Activated CD4-positive, alpha-beta T cell treated with anti-CD3 and anti-CD28 coated beads for 36 hours (primary cell): Measurements from ENCODE around the gene RNF152. TPM values are rescaled to one million over a fixed set of nuclear protein-coding genes. Genes with fewer than 3 reads are reported as not detected.

Experiments
- ATAC-seq: fragments of 200-7000 bp; cut with Tn5 transposase; one replicate; pipeline ENCODE4 v1.10.0; 2021; ENCODE audit warnings: mild to moderate bottlenecking, moderate library complexity
- CTCF ChIA-PET: fragments of 350-600 bp; sonication (Branson Sonifier 250); formaldehyde crosslinking; loops from one replicate; lab custom pipeline; 2021; ENCODE audit warnings: antibody characterized with exemption; lab: Charles Lee
- POLR2A ChIA-PET: fragments of 350-600 bp; sonication (Branson Sonifier 250); formaldehyde crosslinking; loops from one replicate; lab custom pipeline; 2021; ENCODE audit warnings: antibody characterized with exemption, inconsistent platforms; lab: Charles Lee
- DNase-seq: peaks from one replicate; pipeline ENCODE4 v3.0.0-alpha.2; 2020
- H3K27ac Mint-ChIP-seq: one replicate; pipeline ENCODE4 v1.8.0; 2021; ENCODE audit warnings: mixed read lengths
- H3K27me3 Mint-ChIP-seq: one replicate; pipeline ENCODE4 v1.8.0; 2021; ENCODE audit warnings: mixed read lengths
- H3K36me3 Mint-ChIP-seq: one replicate; pipeline ENCODE4 v1.8.0; 2021; ENCODE audit warnings: low read depth, mixed read lengths
- H3K4me1 Mint-ChIP-seq: one replicate; pipeline ENCODE4 v1.8.0; 2021; ENCODE audit warnings: mixed read lengths
- H3K4me3 Mint-ChIP-seq: one replicate; pipeline ENCODE4 v1.8.0; 2021; ENCODE audit warnings: mild to moderate bottlenecking, moderate library complexity, mixed read lengths
- H3K9me3 Mint-ChIP-seq: one replicate; pipeline ENCODE4 v1.8.0; 2021; ENCODE audit warnings: low read depth, mixed read lengths
- intact Hi-C, 2 experiments: fragments of 100-400 bp; cut with DNase I in 1 of 2; cut with micrococcal nuclease in 1 of 2; formaldehyde crosslinking; loops; one replicate each; pipeline versions ENCODE4 v1.14.2 to v1.15.1; 2022 to 2024; cut with DNase I, micrococcal nuclease
- total RNA-seq, 2 experiments: library from RNA; stranded (reverse); gene quantifications; one replicate each; pipeline ENCODE4 v1.2.3, GENCODE V29; 2021

RNF152 gene
- total RNA-seq, 2 experiments from 2014 or later: 0.05 to 0.28 TPM

DNA sequence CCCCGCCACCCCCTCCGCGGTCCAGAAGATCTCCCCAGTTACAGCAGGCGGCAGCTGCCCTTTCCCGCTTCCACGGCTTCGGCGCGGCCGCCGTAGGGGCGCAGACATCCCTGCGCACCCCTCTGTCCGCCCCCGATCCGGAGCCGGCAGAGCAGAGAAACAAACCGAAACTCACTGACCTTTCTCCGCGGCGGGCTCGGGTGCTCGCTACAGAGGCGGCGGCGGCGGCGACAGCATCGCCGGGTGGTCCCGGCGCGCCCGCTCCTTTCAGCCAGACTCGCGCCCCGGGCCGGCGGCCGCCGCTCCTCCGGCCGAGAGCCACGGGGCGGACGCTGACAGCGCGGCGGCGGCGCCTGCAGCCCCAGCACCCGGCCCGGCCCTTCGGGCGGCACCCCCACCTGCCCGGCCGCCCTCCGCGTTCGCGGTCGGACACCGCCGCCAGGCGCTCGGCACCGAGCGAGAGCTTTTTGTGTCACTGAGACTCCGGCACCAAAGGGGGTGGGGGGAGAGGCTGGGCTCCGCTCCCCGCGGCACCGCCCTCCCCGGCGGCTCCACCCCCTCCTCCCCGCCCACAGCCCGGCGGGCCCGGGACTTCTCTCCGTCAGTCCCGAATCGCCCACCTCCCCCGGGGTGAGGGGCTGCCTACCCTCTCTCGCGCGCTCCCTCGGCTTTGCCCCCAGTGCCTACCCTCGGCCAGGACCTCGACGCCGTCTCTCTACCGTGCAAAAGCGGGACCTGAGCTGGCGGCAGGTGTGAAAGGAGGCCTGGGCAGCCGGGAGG lies 1.4 kb upstream of the RNF152 start:
- Mint-ChIP-seq H3K4me1 (peaks cover 12% of the 10 kb centered on the region), H3K4me3 (peak overlapping the region; percentile 73), H3K36me3 (no peaks in the 10 kb centered on the region), H3K27me3 (peaks cover 39% of the 10 kb centered on the region), H3K9me3 (no peaks in the 10 kb centered on the region), H3K27ac (no peak overlapping the region)
- ATAC-seq: peak; percentile 93
- ChIA-PET CTCF (interaction anchor here (0.5 to 1.4 kb wide), 4 partner anchors 8 to 316 kb away, joined by 3 to 5 read pairs (median 4); no protein-coding TSS in a partner anchor), POLR2A (no interaction called here)
- DNase-seq: peak; percentile 83
- intact Hi-C loops: loop anchor here (2.0 to 10.0 kb wide), 5 partner anchors 83 to 342 kb away; partner anchors contain the start of genes PIGN (in 1 of the 2) and RELCH (in 1 of the 2)

DNA sequence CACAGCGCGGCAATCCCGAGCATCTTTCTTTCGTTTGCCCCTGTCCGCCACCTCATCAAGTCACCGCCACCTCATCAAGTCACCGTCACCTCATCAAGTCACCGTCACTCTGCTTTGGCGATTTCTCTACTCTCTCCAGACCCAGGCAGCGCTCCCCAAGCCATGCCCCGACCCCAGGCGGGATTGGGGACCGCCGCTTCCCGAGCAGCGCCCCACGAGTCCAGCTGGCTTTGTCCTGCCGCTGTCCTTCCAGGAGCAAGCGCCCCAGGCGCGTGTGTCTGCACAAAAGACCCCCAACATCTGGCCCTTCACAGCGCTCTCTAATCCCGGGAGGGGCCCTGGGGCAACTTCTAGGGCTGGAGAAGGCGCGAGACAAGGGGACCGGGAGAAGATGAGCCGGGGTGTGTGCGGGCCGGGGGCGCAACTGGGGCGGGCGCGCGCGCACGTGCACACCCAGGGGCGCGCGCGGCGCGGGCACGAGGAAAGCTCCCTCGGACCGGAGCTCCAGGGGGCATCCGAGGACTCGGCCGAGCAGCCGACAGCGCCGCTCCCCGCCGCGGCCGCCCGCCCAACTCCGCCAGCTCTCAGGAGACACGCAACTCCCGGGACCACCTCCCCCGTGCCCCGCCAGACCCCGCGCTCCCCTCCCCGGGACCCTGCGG lies 633 bp upstream of the RNF152 start:
- ChIA-PET POLR2A (no interaction called here), CTCF (interaction anchor here (0.5 to 1.2 kb wide), 2 partner anchors 9 to 126 kb away, joined by 3 to 5 read pairs; no protein-coding TSS in a partner anchor)
- intact Hi-C loops: loop anchor here (2.0 to 10.0 kb wide), 5 partner anchors 83 to 341 kb away; partner anchors contain the start of genes PIGN (in 1 of the 2) and RELCH (in 1 of the 2)
- peak; percentile 66 for ATAC-seq
- peak; percentile 65 for DNase-seq
- Mint-ChIP-seq H3K27ac (peak overlapping the region; percentile 63), H3K4me1 (peaks cover 12% of the 10 kb centered on the region), H3K27me3 (peaks cover 37% of the 10 kb centered on the region), H3K4me3 (peak overlapping the region; percentile 73), H3K36me3 (no peaks in the 10 kb centered on the region), H3K9me3 (no peaks in the 10 kb centered on the region)

DNA sequence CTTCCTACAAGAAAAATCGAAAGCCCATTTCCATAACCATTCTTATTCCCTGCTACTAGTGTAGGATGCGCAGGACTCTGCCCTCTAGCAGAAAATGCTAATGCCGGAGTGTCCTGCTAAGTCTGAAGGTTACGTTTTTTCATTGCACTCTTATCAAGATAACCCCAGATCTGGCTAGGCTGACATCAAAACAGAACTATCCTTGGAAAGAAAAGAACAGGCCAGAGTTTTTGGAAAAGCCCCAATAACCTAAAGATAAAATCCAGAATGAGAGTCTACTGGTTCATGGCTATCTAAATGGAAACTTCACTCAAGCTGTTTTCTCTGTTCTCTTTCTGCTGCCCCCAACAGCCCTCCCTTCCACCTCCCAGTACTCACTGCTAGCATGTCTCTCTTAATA lies 913 bp downstream of the RNF152 start:
- peaks cover 34% of the 10 kb centered on the region for H3K27me3 Mint-ChIP-seq
- H3K9me3 Mint-ChIP-seq: no peaks in the 10 kb centered on the region
- H3K27ac Mint-ChIP-seq: no peak overlapping the region
- no peaks in the 10 kb centered on the region for H3K36me3 Mint-ChIP-seq
- ATAC-seq (no peak), DNase-seq (no peak)
- H3K4me3 Mint-ChIP-seq: no peak overlapping the region
- ChIA-PET CTCF (no interaction called here), POLR2A (no interaction called here)
- intact Hi-C loops: loop anchor here (2.0 to 10.0 kb wide), 5 partner anchors 85 to 340 kb away; partner anchors contain the start of genes PIGN (in 1 of the 2) and RELCH (in 1 of the 2)
- peaks cover 12% of the 10 kb centered on the region for H3K4me1 Mint-ChIP-seq

DNA sequence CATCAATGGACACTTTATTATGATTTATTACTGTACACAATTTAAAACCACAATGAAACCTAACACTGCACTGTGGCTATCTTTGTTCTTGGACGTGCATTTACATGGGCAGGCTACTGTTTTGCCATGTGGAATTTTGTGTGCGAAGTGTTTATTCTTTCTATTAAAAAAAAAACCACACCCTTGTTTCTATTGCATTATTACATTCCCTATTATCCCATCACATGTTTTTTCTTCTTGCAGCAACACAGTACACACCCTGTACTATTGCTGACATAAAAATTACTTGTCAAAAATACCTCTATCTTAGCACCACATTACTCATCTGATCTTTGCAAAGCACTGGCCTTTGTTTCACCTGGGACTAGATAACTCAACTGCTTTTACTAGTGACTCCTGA lies 1.5 kb downstream of the RNF152 start:
- DNase-seq: no peak
- CTCF ChIA-PET: no interaction called here
- intact Hi-C loops: loop anchor here (5.0 to 10.0 kb wide), 4 partner anchors 256 to 339 kb away; partner anchors contain the start of genes PIGN (in 1 of the 2) and RELCH (in 1 of the 2)
- no peak for ATAC-seq
- H3K27ac Mint-ChIP-seq: no peak overlapping the region
- H3K4me1 Mint-ChIP-seq: peaks cover 12% of the 10 kb centered on the region
- POLR2A ChIA-PET: no interaction called here
- no peaks in the 10 kb centered on the region for H3K36me3 Mint-ChIP-seq
- peaks cover 32% of the 10 kb centered on the region for H3K27me3 Mint-ChIP-seq
- H3K4me3 Mint-ChIP-seq: no peak overlapping the region
- H3K9me3 Mint-ChIP-seq: no peaks in the 10 kb centered on the region

DNA sequence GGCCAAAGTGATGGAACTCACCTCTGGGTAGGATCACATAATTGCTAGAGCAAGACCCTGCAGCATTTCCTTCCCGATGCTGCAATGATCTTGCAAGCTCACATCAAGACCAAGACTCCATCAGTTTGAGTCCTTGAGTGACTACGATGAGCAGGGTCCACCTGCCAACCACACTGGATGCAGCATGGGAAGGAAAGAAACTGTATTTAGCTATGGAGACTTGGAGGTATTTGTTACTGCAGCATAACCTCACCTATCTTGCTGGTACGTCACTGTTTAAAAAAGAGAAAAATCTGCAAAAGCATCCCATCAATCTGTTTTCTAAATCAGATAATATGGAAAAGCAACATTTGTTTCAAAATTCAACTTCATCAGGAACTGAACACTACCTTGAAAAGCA lies 2.5 kb downstream of the RNF152 start:
- POLR2A ChIA-PET: no interaction called here
- H3K4me3 Mint-ChIP-seq: no peak overlapping the region
- peaks cover 29% of the 10 kb centered on the region for H3K27me3 Mint-ChIP-seq
- DNase-seq: no peak
- H3K27ac Mint-ChIP-seq: no peak overlapping the region
- no peak for ATAC-seq
- intact Hi-C loops: loop anchor here (5.0 to 10.0 kb wide), 4 partner anchors 256 to 338 kb away; partner anchors contain the start of genes PIGN (in 1 of the 2) and RELCH (in 1 of the 2)
- H3K36me3 Mint-ChIP-seq: no peaks in the 10 kb centered on the region
- no peaks in the 10 kb centered on the region for H3K9me3 Mint-ChIP-seq
- peaks cover 12% of the 10 kb centered on the region for H3K4me1 Mint-ChIP-seq
- CTCF ChIA-PET: interaction anchor here (0.6 to 0.9 kb wide), 2 partner anchors 10 to 13 kb away, joined by 3 to 5 read pairs; no protein-coding TSS in a partner anchor

DNA sequence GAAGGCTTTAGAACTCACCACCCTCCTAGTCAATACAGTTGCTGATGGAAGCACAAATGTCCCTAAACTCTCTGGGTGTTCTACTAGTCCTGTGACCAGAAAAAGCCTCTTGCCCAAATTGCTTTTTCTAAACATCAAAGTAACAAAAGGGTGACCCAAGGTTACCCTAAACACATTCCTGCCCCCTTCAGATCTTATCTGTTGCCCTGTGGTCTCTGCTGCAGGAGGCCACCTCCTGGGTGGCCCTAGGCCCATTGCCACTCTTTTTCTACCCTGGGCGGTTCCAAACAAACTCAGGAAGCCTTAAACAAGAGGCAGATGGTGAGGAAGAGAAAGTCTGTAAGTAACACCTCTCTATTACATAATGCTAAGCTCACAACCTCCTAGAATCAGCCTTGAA lies 3.3 kb downstream of the RNF152 start:
- Mint-ChIP-seq H3K4me1 (peaks cover 8% of the 10 kb centered on the region), H3K36me3 (no peaks in the 10 kb centered on the region), H3K27me3 (peaks cover 24% of the 10 kb centered on the region), H3K9me3 (no peaks in the 10 kb centered on the region), H3K27ac (no peak overlapping the region), H3K4me3 (no peak overlapping the region)
- CTCF ChIA-PET: no interaction called here
- DNase-seq (no peak), ATAC-seq (no peak)
- POLR2A ChIA-PET: no interaction called here
- intact Hi-C loops: no loop called here

- H3K36me3 Mint-ChIP-seq: no peaks in the 10 kb centered on the region
- intact Hi-C loops: no loop called here
- POLR2A ChIA-PET: no interaction called here
- H3K4me3 Mint-ChIP-seq: no peak overlapping the region
- H3K4me1 Mint-ChIP-seq: peaks cover 8% of the 10 kb centered on the region
- peaks cover 24% of the 10 kb centered on the region for H3K27me3 Mint-ChIP-seq
- H3K9me3 Mint-ChIP-seq: no peaks in the 10 kb centered on the region
- DNase-seq (no peak), ATAC-seq (no peak)
- no peak overlapping the region for H3K27ac Mint-ChIP-seq
- CTCF ChIA-PET: no interaction called here
Measured at GRCh38 chr18:61888622-61889021, 4.2 kb downstream of the RNF152 start.

- ChIA-PET CTCF (no interaction called here), POLR2A (no interaction called here)
- H3K4me3 Mint-ChIP-seq: no peak overlapping the region
- H3K27ac Mint-ChIP-seq: no peak overlapping the region
- ATAC-seq: no peak
- H3K9me3 Mint-ChIP-seq: no peaks in the 10 kb centered on the region
- H3K4me1 Mint-ChIP-seq: peaks cover 2% of the 10 kb centered on the region
- peaks cover 19% of the 10 kb centered on the region for H3K27me3 Mint-ChIP-seq
- intact Hi-C loops: no loop called here
- no peaks in the 10 kb centered on the region for H3K36me3 Mint-ChIP-seq
- no peak for DNase-seq
Measured at GRCh38 chr18:61887838-61888237, 5.0 kb downstream of the RNF152 start.

DNA sequence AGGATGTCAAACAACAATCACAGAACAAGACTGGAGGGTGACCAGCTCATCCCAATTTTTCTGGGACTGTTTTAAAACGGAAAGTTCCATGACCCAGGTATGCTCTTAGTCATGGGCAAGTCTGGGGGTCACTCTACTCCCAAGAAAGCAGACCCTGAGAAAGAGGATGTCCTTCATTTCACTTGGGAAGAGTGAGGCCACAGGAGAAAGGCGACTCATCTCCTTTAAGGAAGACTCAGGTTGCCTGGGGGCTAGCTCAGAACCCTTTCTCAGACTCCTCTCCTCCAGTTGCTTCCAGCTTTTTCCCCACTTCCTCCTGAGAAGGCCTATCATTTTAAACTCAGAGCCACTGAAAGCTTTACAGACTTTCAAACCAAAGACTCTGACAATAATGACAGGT lies 9.3 kb downstream of the RNF152 start:
- Mint-ChIP-seq H3K27ac (no peak overlapping the region), H3K36me3 (no peaks in the 10 kb centered on the region), H3K9me3 (no peaks in the 10 kb centered on the region), H3K4me1 (no peaks in the 10 kb centered on the region), H3K4me3 (no peak overlapping the region), H3K27me3 (peaks cover 3% of the 10 kb centered on the region)
- DNase-seq: no peak
- ATAC-seq: no peak
- intact Hi-C loops: no loop called here
- ChIA-PET CTCF (interaction anchor here (1.0 to 1.4 kb wide), 5 partner anchors 9 to 287 kb away, joined by 3 to 6 read pairs (median 3); no protein-coding TSS in a partner anchor), POLR2A (no interaction called here)

DNA sequence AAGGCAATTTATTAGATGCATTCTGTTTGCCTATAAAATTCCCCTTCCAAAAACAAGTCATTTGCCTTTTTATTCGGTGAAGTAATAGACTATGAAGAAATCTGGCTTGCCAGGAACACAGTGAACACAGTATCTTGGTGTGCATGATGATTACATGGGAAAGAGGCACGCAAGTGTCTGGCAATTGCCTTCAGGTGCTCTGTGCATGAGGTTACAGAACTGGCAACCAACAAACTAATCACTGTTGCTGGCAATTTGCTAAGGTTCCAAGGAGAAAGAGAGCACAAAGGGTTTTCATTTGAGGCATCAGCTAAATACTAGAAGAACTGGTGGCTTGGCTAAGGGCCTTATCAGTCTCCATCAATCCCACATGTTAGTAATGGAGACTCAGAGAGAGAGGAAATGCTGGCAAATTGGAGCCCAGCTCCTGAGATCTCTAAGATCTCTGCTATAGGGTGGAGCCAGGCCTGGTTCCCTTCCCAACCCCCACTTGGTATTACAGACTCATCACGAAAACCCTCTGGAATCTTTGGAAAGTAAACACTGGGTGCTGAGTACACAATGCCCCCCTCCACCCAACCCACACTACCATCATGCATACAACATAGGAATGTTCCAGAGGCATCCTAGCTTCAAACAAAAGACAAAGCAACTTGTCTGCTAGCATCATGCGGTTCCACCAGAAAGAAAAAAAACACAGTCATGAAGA lies 10.4 kb downstream of the RNF152 start:
- DNase-seq (no peak), ATAC-seq (no peak)
- ChIA-PET CTCF (interaction anchor here (1.3 kb wide), 1 partner anchor 12 kb away, joined by 3 read pairs; no protein-coding TSS in a partner anchor), POLR2A (no interaction called here)
- intact Hi-C loops: no loop called here
- no peak overlapping the region for H3K4me3 Mint-ChIP-seq
- H3K36me3 Mint-ChIP-seq: no peaks in the 10 kb centered on the region
- H3K4me1 Mint-ChIP-seq: no peaks in the 10 kb centered on the region
- H3K27ac Mint-ChIP-seq: no peak overlapping the region
- peaks cover 3% of the 10 kb centered on the region for H3K27me3 Mint-ChIP-seq
- no peaks in the 10 kb centered on the region for H3K9me3 Mint-ChIP-seq

DNA sequence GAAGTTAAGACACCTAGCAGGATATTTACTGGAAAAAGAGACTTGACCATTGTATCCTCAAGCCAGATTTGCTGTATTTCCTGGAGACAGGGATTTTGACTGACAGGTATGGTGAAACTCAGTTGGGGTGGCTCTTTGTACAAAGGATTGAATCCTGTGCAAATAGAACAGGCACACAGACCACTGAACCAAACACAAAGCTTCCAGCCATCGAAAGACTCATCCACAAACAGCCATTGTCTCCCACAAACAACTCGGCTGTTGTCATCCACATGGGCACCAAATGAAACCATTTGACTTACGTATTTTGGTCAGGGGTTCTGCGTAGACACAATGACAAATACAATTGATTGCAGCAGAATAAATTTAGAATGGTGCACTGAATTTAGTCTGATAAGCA lies 15.9 kb downstream of the RNF152 start:
- ChIA-PET POLR2A (no interaction called here), CTCF (no interaction called here)
- no peaks in the 10 kb centered on the region for H3K9me3 Mint-ChIP-seq
- DNase-seq (no peak), ATAC-seq (no peak)
- intact Hi-C loops: no loop called here
- H3K36me3 Mint-ChIP-seq: no peaks in the 10 kb centered on the region
- no peak overlapping the region for H3K4me3 Mint-ChIP-seq
- H3K27me3 Mint-ChIP-seq: peaks cover 8% of the 10 kb centered on the region
- no peaks in the 10 kb centered on the region for H3K4me1 Mint-ChIP-seq
- no peak overlapping the region for H3K27ac Mint-ChIP-seq
